Measurements from ENCODE around the gene CSPG5. TPM values are rescaled to one million over a fixed set of nuclear protein-coding genes. Genes with fewer than 3 reads are reported as not detected.

The CSPG5 gene
- total RNA-seq, 1 experiment from 2014 or later, result 3.8 TPM

DNA sequence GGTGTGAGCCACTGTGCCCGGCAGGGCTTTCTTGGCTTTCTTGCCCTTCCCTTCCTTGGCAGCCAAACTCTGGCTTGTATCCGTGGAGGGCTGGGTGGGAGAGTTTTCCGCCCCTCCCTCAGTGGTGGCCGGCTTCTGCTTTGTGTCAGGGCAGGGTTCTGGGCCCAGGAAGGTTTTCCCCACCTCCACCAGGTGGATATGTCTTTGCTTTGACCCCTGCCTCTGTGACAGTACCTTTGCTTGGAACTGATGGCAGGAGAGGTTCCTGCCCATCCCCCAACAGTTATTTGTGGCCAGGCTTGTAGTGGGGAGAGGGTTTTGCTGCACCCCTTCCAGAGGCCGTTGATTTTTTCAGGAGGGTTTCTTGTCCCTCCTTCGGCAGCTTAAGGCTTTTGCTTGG is 24.3 kb downstream of the CSPG5 start:
- Histone ChIP-seq H3K9me2 (ENCODE audit: insufficient read depth) (no peaks in the 10 kb centered on the region), H3K4me3 (replicated peaks in 1 of 2; ENCODE audit: low read depth in 1 of 2, low read length in 2 of 2) (no peak overlapping the region), H3K4me1 (ENCODE audit: control insufficient read depth in 1 of 2, insufficient read depth in 2 of 2, low read length in 2 of 2) (no peaks in the 10 kb centered on the region), H3K9ac (ENCODE audit: low read length) (no peak overlapping the region), H3K9me3 (ENCODE audit: control insufficient read depth in 1 of 2, insufficient read depth in 1 of 2, low read depth in 1 of 2, low read length in 2 of 2) (no peaks in the 10 kb centered on the region), H3K4me2 (ENCODE audit: low read length) (no peak overlapping the region), H3K36me3 (ENCODE audit: control insufficient read depth in 1 of 2, insufficient read depth in 2 of 2, low read length in 2 of 2) (no peaks in the 10 kb centered on the region), H3K79me2 (ENCODE audit: insufficient read depth, low read length) (no peaks in the 10 kb centered on the region), H4K20me1 (ENCODE audit: insufficient read depth) (no peaks in the 10 kb centered on the region), H3K27me3 (ENCODE audit: insufficient read depth, low read length) (no peaks in the 10 kb centered on the region), H2AFZ (ENCODE audit: low read depth, low read length, poor library complexity, severe bottlenecking) (no peak overlapping the region), H3K27ac (ENCODE audit: low read depth, low read length) (no peak overlapping the region)
- DNase-seq (ENCODE audit: low read depth, low spot score) (no peak), ATAC-seq (no peak)
- BruUV-seq (replicated peaks), result no TSS peak
- intact Hi-C loops (cut with micrococcal nuclease), result no loop called here
- TF ChIP-seq EZH2 (IDR thresholded peaks at IDR 0.05) (no peak), ELF1 (IDR thresholded peaks at IDR 0.05; ENCODE audit: borderline replicate concordance, low read depth) (no peak), SRF (IDR thresholded peaks at IDR 0.05; ENCODE audit: low read depth) (no peak), ZNF274 (IDR thresholded peaks at IDR 0.05; ENCODE audit: low read depth, low read length) (no peak), JUND (IDR thresholded peaks at IDR 0.05) (no peak), YY1 (IDR thresholded peaks at IDR 0.05; ENCODE audit: extremely low read depth, insufficient replicate concordance, low read depth, low read length) (no peak), CBX3 (IDR thresholded peaks at IDR 0.05; ENCODE audit: low read depth) (no peak), TCF7L2 (IDR thresholded peaks at IDR 0.05; ENCODE audit: borderline replicate concordance, extremely low read depth, insufficient read depth, insufficient read length) (no peak), ZFX (IDR thresholded peaks at IDR 0.05) (no peak), SP1 (IDR thresholded peaks at IDR 0.05; ENCODE audit: low read depth) (no peak), RAD21 (IDR thresholded peaks at IDR 0.05; ENCODE audit: low read depth) (no peak), CEBPB (IDR thresholded peaks at IDR 0.05; ENCODE audit: low read depth) (no peak)
- TF ChIP-seq, protein P1, sequence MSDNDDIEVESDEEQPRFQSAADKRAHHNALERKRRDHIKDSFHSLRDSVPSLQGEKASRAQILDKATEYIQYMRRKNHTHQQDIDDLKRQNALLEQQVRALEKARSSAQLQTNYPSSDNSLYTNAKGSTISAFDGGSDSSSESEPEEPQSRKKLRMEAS (IDR thresholded peaks at IDR 0.05), result no peak
- TF ChIP-seq, protein P2, sequence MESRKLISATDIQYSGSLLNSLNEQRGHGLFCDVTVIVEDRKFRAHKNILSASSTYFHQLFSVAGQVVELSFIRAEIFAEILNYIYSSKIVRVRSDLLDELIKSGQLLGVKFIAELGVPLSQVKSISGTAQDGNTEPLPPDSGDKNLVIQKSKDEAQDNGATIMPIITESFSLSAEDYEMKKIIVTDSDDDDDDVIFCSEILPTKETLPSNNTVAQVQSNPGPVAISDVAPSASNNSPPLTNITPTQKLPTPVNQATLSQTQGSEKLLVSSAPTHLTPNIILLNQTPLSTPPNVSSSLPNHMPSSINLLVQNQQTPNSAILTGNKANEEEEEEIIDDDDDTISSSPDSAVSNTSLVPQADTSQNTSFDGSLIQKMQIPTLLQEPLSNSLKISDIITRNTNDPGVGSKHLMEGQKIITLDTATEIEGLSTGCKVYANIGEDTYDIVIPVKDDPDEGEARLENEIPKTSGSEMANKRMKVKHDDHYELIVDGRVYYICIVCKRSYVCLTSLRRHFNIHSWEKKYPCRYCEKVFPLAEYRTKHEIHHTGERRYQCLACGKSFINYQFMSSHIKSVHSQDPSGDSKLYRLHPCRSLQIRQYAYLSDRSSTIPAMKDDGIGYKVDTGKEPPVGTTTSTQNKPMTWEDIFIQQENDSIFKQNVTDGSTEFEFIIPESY (IDR thresholded peaks at IDR 0.05; ENCODE audit: extremely low read depth, insufficient replicate concordance, low read length), result no peak
- RAD21 ChIA-PET (ENCODE audit: low non-redundant PET in 1 of 2, low total read pairs in 2 of 2, uncharacterized antibody in 2 of 2, unreplicated experiment in 2 of 2), result no interaction called here
- CTCF ChIA-PET, result no interaction called here
- POLR2A ChIA-PET, result no interaction called here

Data from HCT116 (cell line).